Measurements from ENCODE around the gene SCAANT1.

SCAANT1 gene

DNA sequence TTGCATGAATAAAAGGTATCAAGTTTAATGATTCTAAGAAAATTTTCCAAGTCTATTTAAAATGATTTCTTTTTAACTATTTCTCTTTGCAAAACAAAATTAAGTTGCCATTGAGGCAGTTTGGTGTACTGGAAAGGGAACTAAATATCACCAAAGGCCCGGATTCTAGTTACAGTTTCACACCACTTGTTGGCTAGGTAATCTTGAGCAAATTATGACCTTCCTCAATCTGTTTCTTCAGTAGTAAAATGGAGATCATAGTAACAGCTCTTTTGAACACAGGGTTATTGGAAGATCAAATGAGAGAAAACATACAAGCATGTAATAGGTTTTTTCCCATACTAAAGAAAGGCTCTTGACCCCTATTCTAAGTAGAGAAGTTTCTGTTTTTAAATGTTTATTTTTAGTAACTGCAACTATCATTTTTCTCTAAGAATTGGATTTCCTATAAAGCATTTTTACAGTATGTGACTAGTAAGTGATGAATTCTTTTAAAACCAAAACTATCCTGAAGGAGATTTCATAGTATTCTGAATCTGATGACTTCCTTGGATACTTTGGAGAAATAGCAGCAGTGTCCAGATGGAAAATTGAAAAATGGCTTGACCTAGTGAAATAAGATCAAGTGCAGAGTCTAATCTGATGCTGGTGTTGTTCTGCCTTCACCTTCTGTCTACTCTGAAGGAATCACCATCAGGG lies 15.7 kb downstream of the SCAANT1 start:
- DNase-seq, result no peak

DNA sequence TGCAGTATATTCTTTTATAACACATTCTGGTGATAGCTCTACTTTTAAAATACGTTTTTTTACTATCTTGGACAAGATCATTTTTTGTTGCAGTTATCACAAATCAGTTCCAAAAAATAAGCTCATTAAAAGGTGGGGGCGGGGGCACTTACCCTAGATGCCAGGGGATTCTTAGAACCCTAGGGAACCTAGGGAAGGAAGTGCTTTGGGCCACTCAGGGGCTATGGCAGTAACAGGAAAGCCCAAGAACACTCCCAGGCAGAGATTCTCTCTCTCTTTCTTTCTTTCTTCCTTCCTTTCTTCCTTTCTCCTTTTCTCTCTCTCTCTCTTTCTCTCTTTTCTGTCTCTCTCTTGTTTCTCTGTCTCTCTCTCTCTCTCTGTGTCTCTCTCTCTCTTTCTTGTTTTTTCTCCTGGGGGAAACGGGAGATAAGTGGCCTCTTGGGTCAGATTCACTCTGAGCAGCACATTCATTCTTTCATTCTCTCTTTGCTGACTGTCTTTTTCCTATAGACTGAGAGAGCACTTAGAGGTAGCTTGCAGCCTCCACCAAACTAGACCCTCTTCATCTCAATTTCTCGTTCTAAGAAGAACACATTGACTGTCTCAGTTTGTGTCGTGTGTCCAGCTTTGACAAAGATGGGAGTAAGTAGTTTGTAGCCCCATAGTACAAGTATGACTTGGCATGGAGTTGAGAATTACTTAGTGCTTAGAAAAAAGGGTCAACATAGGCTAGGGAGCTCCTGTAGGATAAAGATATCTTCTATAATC lies 16.6 kb downstream of the SCAANT1 start:
- no peak for DNase-seq

DNA sequence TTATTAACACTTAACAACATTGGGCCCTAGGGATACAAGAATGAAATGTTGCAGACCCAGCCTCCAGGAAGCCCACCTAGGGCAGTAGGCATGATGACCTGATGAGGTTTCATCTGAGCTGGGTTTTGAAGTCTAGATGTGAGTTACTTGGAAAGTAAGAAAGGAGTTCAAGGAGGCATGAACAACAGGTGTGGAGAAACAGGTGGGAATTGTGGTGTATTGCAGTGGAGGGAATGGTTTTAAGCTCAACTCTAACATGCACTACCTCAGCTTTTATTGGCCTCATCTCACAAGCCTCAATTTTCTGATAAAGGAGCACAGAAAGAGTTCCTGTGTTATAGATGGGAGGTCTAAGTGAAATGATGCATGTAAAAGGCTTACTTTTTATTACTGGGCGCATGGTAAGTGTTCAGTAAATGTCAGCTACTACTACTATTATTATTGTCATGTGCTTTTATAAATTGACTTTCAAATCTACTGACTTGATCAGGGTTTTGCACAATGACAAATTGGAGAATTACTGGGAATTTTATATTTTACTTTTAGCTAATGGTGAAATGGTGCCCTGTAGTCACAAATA lies 19.3 kb downstream of the SCAANT1 start:
- no peak for DNase-seq

DNA sequence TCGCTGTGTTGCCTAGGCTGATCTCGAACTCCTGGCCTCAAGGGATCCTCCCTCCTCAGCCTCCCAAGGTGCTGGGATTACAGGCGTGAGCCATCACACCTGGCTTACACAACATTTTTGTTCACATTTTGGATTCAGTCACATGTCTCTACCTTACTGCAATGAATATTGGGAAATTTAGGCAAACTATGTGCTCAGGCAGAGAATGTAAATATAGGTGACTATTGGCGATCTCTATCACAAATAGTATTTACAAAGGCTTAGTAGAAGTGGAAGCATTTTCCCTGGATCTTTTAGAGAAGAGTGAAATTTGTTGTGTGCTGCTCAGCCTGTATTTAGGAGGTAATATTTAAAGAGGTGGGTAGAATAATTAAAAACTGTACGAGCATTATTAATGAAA lies 20.7 kb downstream of the SCAANT1 start:
- DNase-seq, result no peak

DNA sequence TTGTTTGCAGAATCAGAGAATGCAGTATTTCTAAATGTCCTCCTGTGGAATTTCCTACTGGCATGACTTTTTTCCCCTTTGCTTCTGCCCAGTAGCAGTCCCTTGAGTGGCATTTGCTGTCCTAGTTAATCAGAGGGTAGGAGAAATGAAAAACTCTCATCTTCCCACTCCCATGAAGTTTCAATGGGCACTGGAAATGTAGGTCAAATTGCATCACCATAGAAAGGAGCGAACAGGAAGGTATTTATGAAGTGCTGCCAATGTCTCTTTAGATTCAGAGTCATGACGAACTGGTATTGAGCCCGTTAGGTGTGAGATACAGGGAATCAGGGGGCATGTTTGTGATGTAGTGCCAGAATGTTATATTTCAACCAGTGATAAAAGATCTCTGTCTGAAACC lies 25.3 kb downstream of the SCAANT1 start:
- no peak for DNase-seq

DNA sequence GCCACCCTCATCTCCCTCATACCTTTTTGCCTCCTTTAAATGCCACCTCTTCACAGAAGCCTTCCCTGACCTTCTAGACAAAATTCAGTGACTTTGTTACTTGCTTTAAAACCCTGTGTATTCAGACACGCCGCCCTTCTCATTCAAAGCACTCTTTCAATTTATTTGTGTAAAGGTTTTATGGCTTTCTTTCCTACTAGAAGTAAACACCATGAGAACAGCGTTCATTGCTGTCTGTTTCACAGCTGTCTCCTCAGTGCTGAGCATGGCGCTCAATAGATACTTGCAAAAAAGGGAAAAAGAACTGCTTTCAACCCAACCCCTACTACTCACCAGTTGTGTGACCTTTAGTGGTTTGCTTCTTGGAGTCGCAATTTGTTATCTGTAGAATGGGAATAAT lies 31.5 kb downstream of the SCAANT1 start:
- DNase-seq, result no peak

DNA sequence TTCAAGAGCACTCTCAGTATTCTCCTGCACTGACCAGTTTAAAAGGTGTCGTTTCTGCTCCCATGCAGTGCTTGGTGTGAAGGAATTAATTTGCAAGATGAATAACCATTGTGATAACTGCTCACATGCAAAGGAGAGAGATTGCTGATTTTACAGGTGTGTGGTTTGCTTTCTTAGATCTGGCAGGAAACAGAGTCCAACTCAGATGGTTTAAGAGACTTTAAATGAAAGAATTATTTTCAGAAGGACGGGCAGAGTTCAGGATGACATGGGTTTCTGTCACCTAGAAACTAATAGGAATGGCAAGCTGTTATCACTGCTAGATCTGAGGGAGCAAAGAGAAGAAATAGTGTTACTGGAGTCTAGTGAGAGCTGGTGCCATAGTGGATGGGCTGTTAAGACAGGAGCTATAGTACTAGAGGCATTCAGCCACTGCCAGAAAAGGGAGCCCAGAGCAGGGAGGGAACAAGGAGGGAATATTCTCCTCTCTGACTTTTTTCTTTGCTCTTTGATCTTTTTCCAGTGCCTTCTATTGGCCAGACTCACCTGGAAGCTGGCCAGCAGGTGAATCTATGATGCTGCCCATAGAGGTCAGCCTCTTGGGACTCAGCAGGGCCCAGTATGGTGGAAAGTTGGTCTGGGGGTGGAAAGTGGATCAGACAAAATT lies 33.7 kb downstream of the SCAANT1 start:
- DNase-seq, result no peak

DNA sequence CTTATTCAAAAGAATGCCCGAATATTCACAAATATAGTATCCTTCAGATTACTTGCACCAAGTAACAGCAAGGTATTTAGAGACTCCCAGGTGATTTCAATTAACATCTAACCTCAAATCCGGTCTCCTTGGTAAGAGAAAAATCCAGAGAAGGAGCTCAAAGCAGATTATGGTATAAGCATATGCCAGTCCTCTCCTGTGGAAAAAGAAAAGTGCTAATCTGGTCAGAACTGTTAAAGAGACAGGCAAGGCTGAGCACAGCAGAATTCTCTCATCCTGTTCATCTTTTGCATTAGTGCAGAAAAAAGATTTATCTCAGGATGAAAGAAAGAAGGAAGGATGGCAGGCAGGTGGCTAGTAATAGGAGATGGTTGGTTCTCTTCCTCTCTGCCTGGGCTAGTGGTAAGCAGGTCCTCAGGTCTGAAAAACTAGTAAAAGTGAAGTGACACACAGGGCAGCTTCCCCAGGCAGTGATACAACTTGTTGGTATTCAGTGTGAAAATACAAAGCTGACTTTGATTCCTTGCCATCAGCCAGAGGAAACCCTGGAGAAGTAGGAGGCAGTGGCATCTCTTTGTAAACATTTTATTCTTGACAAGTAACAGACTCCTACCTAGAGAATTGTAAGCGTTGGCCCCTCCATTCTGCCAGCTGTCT lies 34.3 kb downstream of the SCAANT1 start:
- DNase-seq, result no peak

DNA sequence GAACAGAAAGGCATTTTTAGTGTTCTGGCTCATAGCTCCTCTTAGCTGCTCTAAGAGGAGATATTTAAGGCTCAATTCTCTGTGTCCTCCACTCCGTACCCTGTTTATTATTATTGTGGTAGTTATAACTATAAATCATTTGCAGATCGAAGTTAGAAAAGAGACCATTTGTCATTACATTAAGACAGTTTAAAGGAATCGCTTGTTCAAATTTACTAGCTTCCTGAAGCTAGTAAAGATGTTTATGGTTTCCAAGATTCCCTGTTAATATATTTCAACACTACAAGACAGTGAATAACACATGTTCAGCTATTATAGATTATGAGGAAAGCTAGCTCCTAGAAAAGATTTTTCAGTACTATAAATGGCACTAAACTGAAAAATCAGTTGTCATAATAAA lies 35.9 kb downstream of the SCAANT1 start:
- no peak for DNase-seq

DNA sequence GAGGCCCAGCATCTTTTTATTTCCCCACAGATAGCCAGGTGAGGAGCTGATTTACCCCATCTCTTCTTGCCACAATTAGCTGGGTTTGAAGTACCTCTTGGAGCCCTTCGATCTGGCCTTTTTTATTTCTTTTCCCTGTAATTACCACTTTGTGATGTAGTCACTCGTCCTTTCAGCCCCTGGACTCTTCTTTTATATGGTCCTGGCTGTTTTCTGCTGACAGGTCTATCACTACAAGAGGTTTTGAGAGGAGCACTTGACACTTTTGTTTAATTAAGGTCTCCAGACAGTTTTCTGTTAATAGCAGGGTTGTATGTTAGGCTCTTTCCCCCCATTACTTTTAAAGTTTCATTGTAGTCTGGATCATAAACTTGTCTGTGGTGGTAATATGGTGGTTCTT lies 36.7 kb downstream of the SCAANT1 start:
- DNase-seq, result no peak

DNA sequence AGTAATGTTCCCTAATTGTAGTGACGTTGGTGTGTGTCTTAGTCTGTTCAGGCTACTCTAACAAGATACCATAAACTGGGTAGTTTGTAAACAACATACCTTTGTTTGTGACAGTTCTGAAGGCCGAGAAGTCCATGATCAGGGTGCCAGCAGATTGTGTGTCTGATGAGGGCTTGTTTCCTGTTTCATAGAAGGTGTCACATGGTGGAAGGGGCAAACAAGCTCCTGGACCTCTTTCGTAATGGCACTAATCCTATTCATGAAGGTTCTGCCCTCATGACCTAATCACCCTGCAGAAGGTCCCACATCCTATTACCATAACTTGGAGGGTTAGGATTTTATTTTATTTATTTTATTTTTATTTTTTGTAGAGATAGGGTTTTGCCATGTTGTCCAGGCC lies 37.4 kb downstream of the SCAANT1 start:
- DNase-seq, result no peak

DNA sequence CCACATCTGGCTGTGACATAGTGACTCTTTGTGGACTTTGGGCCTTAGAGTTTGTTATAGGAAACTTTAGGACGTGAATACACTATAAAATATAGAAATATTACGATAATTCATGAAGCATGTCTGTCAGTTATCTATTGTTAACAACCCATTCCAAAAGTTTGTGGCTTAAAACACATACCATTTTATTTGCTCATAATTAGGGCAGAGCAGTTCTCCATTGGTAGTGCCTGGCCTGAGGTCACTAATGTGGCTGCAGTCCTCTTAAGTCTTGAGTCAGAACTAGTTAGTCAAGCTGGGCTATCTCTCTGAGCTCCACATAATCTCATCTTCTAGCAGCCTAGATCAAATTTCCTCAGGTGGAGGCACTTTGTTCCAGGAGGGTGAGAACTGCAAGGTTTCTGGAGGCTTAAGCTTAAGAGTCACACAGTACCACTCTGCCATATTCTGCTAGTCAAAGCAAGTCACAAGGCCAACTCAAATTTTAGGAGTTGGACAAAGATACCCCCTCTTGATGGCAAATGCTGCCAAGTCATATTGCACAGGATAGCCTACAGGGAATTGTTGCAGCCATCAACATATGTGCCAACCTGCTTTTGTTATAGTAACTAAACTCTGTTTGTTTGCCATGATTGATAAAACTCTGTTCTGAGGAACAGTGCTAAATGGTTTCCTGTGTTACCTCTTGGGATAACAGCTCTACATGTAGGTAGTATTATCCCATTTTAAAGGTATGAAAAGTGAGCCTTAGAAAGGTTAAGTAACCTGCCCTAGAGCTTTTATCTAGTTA lies 39.9 kb downstream of the SCAANT1 start:
- DNase-seq, result no peak

DNA sequence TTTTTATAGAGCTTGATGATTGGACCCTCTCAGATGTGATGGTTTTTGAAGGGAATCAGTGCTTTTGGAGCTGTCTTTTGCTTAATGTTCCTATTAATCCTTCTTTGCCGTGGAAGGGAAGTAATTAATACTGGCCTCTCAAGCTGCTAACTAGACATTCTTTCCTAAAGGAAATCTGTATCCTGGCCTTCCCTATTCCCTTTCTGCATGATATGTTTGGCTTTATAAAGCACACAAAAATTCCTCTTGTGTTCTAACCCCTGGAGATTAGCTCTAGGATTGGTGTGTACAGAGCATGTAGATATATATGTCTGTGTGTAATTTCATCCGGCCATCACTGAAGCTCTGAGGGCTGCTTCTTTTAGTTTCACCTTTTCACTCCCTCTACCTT lies 41.6 kb downstream of the SCAANT1 start:
- no peak for DNase-seq

DNA sequence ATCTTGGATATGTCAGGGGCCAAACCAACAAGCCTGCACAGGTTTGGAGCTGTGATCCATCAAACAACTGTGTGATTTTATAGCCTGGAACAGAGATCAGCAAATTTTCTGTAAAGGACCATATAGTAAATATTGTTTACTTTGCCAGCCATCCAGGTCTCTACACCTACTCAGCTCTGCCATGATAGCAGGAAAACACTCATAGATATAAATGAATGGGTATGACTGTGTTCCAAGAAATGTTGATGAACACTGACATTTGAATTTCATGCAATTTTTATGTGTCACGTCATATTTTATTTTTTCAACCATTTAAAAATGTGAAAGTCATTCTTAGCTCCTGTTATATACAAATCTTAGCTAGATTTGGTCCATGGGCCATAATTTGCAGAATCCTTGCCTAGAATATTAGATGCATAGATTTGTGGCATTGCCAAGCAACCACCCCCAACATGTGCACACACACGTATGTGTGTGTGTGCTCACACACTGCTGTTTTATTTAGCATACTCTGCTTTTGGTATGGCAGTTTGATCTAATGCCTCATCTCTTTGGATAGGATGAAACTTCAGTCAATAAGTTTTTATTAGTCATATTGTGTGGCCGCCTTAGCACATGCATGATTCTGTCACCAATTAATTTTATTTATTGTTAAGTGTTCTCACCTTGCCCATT lies 42.1 kb downstream of the SCAANT1 start:
- no peak for DNase-seq

DNA sequence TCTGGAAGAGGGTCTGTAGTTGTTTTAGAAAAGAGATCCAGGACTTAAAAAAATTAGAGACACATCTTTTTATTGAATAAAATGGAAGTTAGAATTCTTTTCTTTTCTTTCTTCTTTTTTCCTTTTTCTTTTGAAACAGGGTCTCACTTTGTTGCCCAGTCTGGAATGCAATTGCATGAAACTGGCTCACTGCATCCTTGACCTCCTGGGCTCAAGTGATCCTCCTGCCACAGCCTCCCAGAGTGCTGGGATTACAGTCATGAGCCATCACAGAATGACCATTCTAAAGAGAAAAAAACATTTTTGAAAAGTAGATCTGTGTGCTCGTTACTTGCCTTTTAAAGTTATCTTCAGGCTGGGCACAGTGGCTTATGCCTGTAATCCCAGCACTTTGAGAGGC lies 45.0 kb downstream of the SCAANT1 start:
- DNase-seq, result no peak

DNA sequence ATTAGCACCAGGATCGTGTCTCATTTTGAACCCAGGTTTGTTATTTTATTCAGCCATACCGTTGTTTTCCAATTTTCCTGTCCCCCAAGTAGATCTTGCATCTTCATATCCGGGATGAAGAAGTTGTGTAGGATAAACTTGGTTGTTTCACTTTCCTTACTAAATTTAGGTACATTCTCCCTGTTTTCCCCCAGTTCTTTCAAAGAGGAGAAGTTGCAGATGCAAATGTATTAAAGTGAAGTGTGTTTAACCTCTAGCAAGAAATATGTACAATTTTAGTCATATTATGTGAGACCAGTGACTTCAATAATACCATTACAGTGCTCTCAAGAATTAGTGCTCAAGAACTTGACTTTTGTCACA lies 47.2 kb downstream of the SCAANT1 start:
- no peak for DNase-seq

DNA sequence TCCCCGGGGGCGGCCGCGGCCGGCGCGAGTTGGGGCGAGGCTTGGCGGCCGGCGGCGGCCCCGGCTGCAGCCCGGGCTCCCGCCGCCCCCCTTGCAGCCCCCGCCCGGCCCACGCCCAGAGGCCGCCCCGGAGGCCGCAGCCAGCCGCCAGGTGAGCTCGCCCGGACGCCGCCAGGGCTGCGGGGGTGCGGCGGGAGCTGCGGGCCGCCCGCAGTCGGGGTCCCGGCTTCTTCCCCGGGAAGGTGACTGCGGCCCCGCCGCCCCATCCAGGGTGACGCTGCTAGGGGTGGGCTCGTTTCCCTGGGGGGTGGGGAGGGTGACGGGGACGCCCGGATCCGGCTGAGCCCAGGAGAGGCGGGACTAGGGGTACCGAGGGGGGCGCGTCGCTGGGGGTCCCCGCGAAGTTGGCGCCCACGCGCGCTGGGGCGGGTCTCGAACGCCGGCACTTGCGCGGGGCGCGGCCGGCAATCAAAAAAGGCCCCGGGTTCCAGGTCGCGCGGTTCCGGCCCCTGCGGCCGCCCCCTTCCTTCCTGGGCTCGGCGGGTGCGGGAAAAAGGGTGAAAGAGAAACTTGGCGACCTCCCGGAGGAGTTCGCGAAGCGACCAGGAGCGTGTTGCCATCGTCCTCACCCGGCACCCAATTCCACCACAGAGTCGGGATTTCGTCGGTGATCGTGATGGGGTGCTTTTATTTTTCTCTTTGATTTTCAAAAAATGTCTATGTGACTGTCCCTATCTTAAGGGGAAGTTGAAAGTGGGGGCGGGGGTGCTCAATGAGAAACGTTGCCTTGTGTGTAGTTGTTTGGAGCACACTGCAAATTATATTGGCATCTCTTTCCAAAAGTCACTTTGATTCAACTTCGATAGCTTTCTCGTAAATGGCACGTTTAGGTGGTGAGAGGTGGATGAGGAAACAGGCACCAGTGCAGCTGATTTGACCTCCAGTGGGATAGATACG lies 47.9 kb downstream of the SCAANT1 start:
- DNase-seq, result no peak

DNA sequence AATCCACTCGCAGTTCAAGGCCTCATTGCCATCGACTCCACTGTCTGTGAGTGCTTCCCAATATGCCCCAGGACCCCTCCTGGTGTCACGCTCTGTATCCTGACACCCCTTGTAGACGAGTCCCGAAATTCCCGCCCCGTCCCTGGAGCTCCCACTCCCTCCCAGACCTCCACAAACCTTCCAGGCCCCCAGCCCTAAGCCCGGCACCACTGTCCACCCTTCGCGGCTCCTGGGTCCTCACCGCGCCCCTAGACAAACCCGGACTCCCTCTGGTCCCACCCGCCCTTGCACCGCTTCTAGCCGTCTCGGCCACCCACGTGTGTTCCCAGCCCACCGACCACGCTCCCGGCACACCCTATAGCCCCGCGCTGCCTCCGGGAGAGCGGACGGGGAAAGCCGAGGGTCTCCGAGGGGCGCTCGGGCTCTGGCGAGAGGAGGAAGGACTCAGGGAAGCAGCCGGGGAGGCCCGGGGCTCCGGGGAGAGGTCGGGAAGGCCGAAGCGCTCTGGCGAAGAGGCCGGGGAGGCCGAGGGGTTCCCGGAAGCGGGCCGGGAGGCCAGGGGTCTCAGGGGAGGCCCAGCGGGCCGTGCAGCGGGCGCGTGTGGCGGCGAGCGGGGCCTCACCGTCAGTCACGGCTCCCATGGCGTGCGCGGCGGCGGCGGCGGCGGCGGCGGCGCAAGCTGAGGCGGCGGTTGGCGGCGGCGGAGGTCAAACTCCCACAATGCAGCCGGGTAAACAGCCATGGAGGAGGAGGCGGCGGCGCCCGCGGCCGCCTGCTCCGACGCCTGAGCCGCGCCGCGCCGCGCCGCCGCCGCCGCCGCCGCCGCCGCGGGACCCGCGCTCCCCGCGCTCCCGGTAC lies 48.8 kb downstream of the SCAANT1 start, which contains the start of the genes ATXN7 and THOC7:
ATXN7 (plus strand) TSS at position 718 of the 858 bp plus-strand sequence. CDS start 48,732 bp downstream, outside the sequence.
THOC7 (minus strand) TSS at position 656 of the 858 bp plus-strand sequence; CDS start at position 641, 15 bp downstream.
- DNase-seq, result no peak

DNA sequence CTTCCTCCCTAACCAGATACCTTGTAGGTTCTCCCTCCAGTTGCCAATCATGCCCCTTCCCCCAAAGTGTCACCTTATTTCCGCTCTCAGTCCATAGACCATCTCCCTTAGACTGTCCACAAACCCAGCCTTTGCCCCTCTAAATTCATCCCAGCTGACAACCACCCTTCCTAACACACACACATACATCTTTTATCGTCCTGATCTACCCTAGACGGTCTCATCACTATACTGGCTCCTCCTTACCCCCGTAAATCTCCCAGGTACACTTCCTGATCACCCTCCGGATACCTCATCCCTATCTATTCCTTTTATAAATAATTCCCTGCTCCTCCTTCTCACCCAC lies 49.4 kb downstream of the SCAANT1 start:
- DNase-seq, result no peak
